Activated CD8-positive, alpha-beta memory T cell treated with anti-CD3 and anti-CD28 coated beads, Interleukin-2, amount 10 ng/mL, durations not matched to agents 7 days and 5 days (primary cell): ENCODE results near the gene IDH1. TPM values are rescaled to one million over a fixed set of nuclear protein-coding genes. Genes with fewer than 3 reads are reported as not detected.

ENCODE experiments used
- ATAC-seq: fragments of 150-1000 bp; cut with Tn5 transposase; one replicate; pipeline ENCODE4 v1.10.0; 2021; ENCODE audit warnings: moderate library complexity
- CTCF ChIA-PET: fragments of 350-600 bp; sonication (Branson Sonifier 250); formaldehyde crosslinking; loops from one replicate; lab custom pipeline; 2021; ENCODE audit warnings: antibody characterized with exemption; lab: Charles Lee
- DNase-seq: peaks from one replicate; pipeline ENCODE4 v3.0.0-alpha.2; 2020
- H3K27ac Mint-ChIP-seq: one replicate; pipeline ENCODE4 v1.8.0; 2021; ENCODE audit warnings: mild to moderate bottlenecking, mixed read lengths
- H3K27me3 Mint-ChIP-seq: one replicate; pipeline ENCODE4 v1.8.0; 2021; ENCODE audit warnings: mixed read lengths
- H3K36me3 Mint-ChIP-seq: one replicate; pipeline ENCODE4 v1.8.0; 2021; ENCODE audit warnings: mild to moderate bottlenecking, mixed read lengths
- H3K4me1 Mint-ChIP-seq: one replicate; pipeline ENCODE4 v1.8.0; 2021; ENCODE audit warnings: mixed read lengths
- H3K4me3 Mint-ChIP-seq: one replicate; pipeline ENCODE4 v1.8.0; 2021; ENCODE audit warnings: mild to moderate bottlenecking, moderate library complexity, mixed read lengths
- H3K9me3 Mint-ChIP-seq: one replicate; pipeline ENCODE4 v1.8.0; 2022; ENCODE audit warnings: low read depth, mixed read lengths
- total RNA-seq, 2 experiments: library from RNA; stranded (reverse); gene quantifications; one replicate each; pipeline ENCODE4 v1.2.3, GENCODE V29; 2021

The IDH1 gene
- 10 to 100 TPM; 39.7 to 45.6 TPM for total RNA-seq

GRCh38 chr2:208254871-208255556 is at the start of gene IDH1:
Gene IDH1 (minus strand): TSS chr2:208255071. CDS start chr2:208251551, 3,520 bp downstream.
- peak within 1 kb of the TSS; percentile 99 for H3K4me3 Mint-ChIP-seq
- peak within 1 kb of the TSS; percentile 76 for H3K27ac Mint-ChIP-seq
- peaks cover 27% of the 10 kb centered on the region for H3K36me3 Mint-ChIP-seq
- no peaks in the 10 kb centered on the region for H3K9me3 Mint-ChIP-seq
- H3K4me1 Mint-ChIP-seq, result peaks cover 21% of the 10 kb centered on the region
- peak; percentile 94 for DNase-seq
- CTCF ChIA-PET, result interaction anchor here (0.6 to 6.5 kb wide), 11 partner anchors 12 to 628 kb away, joined by 3 to 70 read pairs (median 5); partner anchors contain the start of gene PIKFYVE
- peak; percentile 83 for ATAC-seq
- H3K27me3 Mint-ChIP-seq, result no peaks in the 10 kb centered on the region

- H3K36me3 Mint-ChIP-seq, result peaks cover 42% of the 10 kb centered on the region
- no peaks in the 10 kb centered on the region for H3K4me1 Mint-ChIP-seq
- no peaks in the 10 kb centered on the region for H3K9me3 Mint-ChIP-seq
- no peak overlapping the region for H3K4me3 Mint-ChIP-seq
- CTCF ChIA-PET, result no interaction called here
- H3K27me3 Mint-ChIP-seq, result no peaks in the 10 kb centered on the region
- ATAC-seq (no peak), DNase-seq (no peak)
- H3K27ac Mint-ChIP-seq, result no peak overlapping the region
These were observed 49.3 kb upstream of the IDH1 start for GRCh38 chr2:208304157-208304556.

- CTCF ChIA-PET, result interaction anchor here (1.3 kb wide), 1 partner anchor 29 kb away, joined by 4 read pairs; no protein-coding TSS in a partner anchor
- ATAC-seq, result no peak
- DNase-seq, result no peak
- Mint-ChIP-seq H3K36me3 (peaks cover 39% of the 10 kb centered on the region), H3K4me1 (no peaks in the 10 kb centered on the region), H3K9me3 (no peaks in the 10 kb centered on the region), H3K4me3 (no peak overlapping the region), H3K27ac (no peak overlapping the region), H3K27me3 (no peaks in the 10 kb centered on the region)
These were observed 46.2 kb upstream of the IDH1 start for GRCh38 chr2:208300847-208301618.

GRCh38 chr2:208297961-208298360 is 43.1 kb upstream of the IDH1 start:
- Mint-ChIP-seq H3K27me3 (no peaks in the 10 kb centered on the region), H3K9me3 (no peaks in the 10 kb centered on the region), H3K4me3 (no peak overlapping the region), H3K27ac (no peak overlapping the region), H3K4me1 (peaks cover 16% of the 10 kb centered on the region), H3K36me3 (peaks cover 42% of the 10 kb centered on the region)
- ATAC-seq (no peak), DNase-seq (no peak)
- CTCF ChIA-PET, result no interaction called here

- H3K9me3 Mint-ChIP-seq, result no peaks in the 10 kb centered on the region
- H3K4me1 Mint-ChIP-seq, result peaks cover 22% of the 10 kb centered on the region
- no peak overlapping the region for H3K27ac Mint-ChIP-seq
- CTCF ChIA-PET, result no interaction called here
- ATAC-seq (no peak), DNase-seq (no peak)
- no peaks in the 10 kb centered on the region for H3K27me3 Mint-ChIP-seq
- H3K36me3 Mint-ChIP-seq, result peaks cover 51% of the 10 kb centered on the region
- H3K4me3 Mint-ChIP-seq, result no peak overlapping the region
These were observed 41.7 kb upstream of the IDH1 start for GRCh38 chr2:208296610-208297009.

GRCh38 chr2:208295834-208296233 is 41.0 kb upstream of the IDH1 start:
- DNase-seq (no peak), ATAC-seq (no peak)
- CTCF ChIA-PET, result no interaction called here
- H3K4me3 Mint-ChIP-seq, result no peak overlapping the region
- H3K4me1 Mint-ChIP-seq, result peaks cover 26% of the 10 kb centered on the region
- H3K27ac Mint-ChIP-seq, result no peak overlapping the region
- no peaks in the 10 kb centered on the region for H3K27me3 Mint-ChIP-seq
- H3K36me3 Mint-ChIP-seq, result peaks cover 56% of the 10 kb centered on the region
- no peaks in the 10 kb centered on the region for H3K9me3 Mint-ChIP-seq

- no peaks in the 10 kb centered on the region for H3K9me3 Mint-ChIP-seq
- no peak overlapping the region for H3K27ac Mint-ChIP-seq
- H3K36me3 Mint-ChIP-seq, result peaks cover 61% of the 10 kb centered on the region
- H3K4me3 Mint-ChIP-seq, result no peak overlapping the region
- CTCF ChIA-PET, result no interaction called here
- ATAC-seq, result no peak
- peaks cover 26% of the 10 kb centered on the region for H3K4me1 Mint-ChIP-seq
- DNase-seq, result no peak
- H3K27me3 Mint-ChIP-seq, result no peaks in the 10 kb centered on the region
These were observed 39.7 kb upstream of the IDH1 start for GRCh38 chr2:208294482-208295024.

- no peak overlapping the region for H3K4me3 Mint-ChIP-seq
- ATAC-seq, result no peak
- no peak for DNase-seq
- H3K27me3 Mint-ChIP-seq, result no peaks in the 10 kb centered on the region
- peaks cover 55% of the 10 kb centered on the region for H3K36me3 Mint-ChIP-seq
- CTCF ChIA-PET, result no interaction called here
- H3K27ac Mint-ChIP-seq, result no peak overlapping the region
- H3K4me1 Mint-ChIP-seq, result peaks cover 7% of the 10 kb centered on the region
- H3K9me3 Mint-ChIP-seq, result no peaks in the 10 kb centered on the region
These were observed 31.0 kb upstream of the IDH1 start for GRCh38 chr2:208285853-208286252.

- peaks cover 70% of the 10 kb centered on the region for H3K36me3 Mint-ChIP-seq
- peaks cover 17% of the 10 kb centered on the region for H3K4me1 Mint-ChIP-seq
- no peaks in the 10 kb centered on the region for H3K27me3 Mint-ChIP-seq
- no peaks in the 10 kb centered on the region for H3K9me3 Mint-ChIP-seq
- no peak for DNase-seq
- no peak overlapping the region for H3K4me3 Mint-ChIP-seq
- CTCF ChIA-PET, result interaction anchor here (1.5 to 1.7 kb wide), 2 partner anchors 10 to 12 kb away, joined by 3 to 9 read pairs; no protein-coding TSS in a partner anchor
- no peak overlapping the region for H3K27ac Mint-ChIP-seq
- no peak for ATAC-seq
These were observed 26.1 kb upstream of the IDH1 start for GRCh38 chr2:208280933-208281332.

GRCh38 chr2:208280234-208280633 is 25.4 kb upstream of the IDH1 start:
- ATAC-seq (no peak), DNase-seq (no peak)
- CTCF ChIA-PET, result interaction anchor here (1.2 kb wide), 1 partner anchor 27 kb away, joined by 4 read pairs; no protein-coding TSS in a partner anchor
- Mint-ChIP-seq H3K36me3 (peaks cover 72% of the 10 kb centered on the region), H3K4me1 (peaks cover 17% of the 10 kb centered on the region), H3K27ac (no peak overlapping the region), H3K27me3 (no peaks in the 10 kb centered on the region), H3K9me3 (no peaks in the 10 kb centered on the region), H3K4me3 (no peak overlapping the region)

GRCh38 chr2:208279236-208279635 is 24.4 kb upstream of the IDH1 start:
- no peak overlapping the region for H3K4me3 Mint-ChIP-seq
- no peak overlapping the region for H3K27ac Mint-ChIP-seq
- no peaks in the 10 kb centered on the region for H3K27me3 Mint-ChIP-seq
- CTCF ChIA-PET, result no interaction called here
- no peak for ATAC-seq
- DNase-seq, result no peak
- peaks cover 19% of the 10 kb centered on the region for H3K4me1 Mint-ChIP-seq
- peaks cover 78% of the 10 kb centered on the region for H3K36me3 Mint-ChIP-seq
- H3K9me3 Mint-ChIP-seq, result no peaks in the 10 kb centered on the region

- CTCF ChIA-PET, result no interaction called here
- Mint-ChIP-seq H3K9me3 (no peaks in the 10 kb centered on the region), H3K36me3 (peaks cover 83% of the 10 kb centered on the region), H3K4me1 (peaks cover 22% of the 10 kb centered on the region), H3K27me3 (no peaks in the 10 kb centered on the region), H3K27ac (no peak overlapping the region), H3K4me3 (no peak overlapping the region)
- no peak for ATAC-seq
- no peak for DNase-seq
These were observed 23.7 kb upstream of the IDH1 start for GRCh38 chr2:208278549-208278948.

GRCh38 chr2:208274748-208275147 is 19.9 kb upstream of the IDH1 start:
- Mint-ChIP-seq H3K27ac (no peak overlapping the region), H3K9me3 (no peaks in the 10 kb centered on the region), H3K4me3 (no peak overlapping the region), H3K36me3 (peaks cover 69% of the 10 kb centered on the region), H3K4me1 (peaks cover 13% of the 10 kb centered on the region), H3K27me3 (no peaks in the 10 kb centered on the region)
- DNase-seq (no peak), ATAC-seq (no peak)
- CTCF ChIA-PET, result interaction anchor here (0.9 to 1.5 kb wide), 2 partner anchors 8 to 23 kb away, joined by 3 to 4 read pairs; partner anchors contain the start of gene PIKFYVE
